ENCODE measurements around the gene PCDHAC1. TPM values are rescaled to one million over a fixed set of nuclear protein-coding genes. Genes with fewer than 3 reads are reported as not detected.
"Not testable (repeated sequence)": the region's sequence is repeated elsewhere in the genome, so short reads cannot be mapped to it uniquely, and the experiment has no call there.

PCDHAC1 gene
- total RNA-seq (10 to 100 TPM in 1 of 2 donors, under 1 TPM in 1; 0.88 to 10.0 TPM), polyA plus RNA-seq (1 to 10 TPM in 1 of 2 donors, under 1 TPM in 1; 0.41 to 1.0 TPM)
- long read RNA-seq, donor 1: 0 reads
- long read RNA-seq, donor 2: 0 reads
- long read RNA-seq, donor 3, full-length matches to known transcripts: 1 of 1 reads
- long read RNA-seq, donor 3, partial matches to known transcripts: 0 of 1 reads
- long read RNA-seq, donor 3, other reads (novel, unspliced or antisense): 0 of 1 reads
- long read RNA-seq, donor 4: 0 reads
- long read RNA-seq, donor 5: 0 reads

- H3K27me3 ChIP-seq (ENCODE audit: control insufficient read depth in 3 of 3, insufficient read depth in 3 of 3, low read length in 2 of 3): peaks cover 0 to 49% (median 35%) of the 10 kb centered on the region in 3 donors
- WGBS, 2 donors: 4 to 5% methylated on average over 41 of the region's 41 CpGs
- TF ChIP-seq CTCF (IDR thresholded peaks at IDR 0.05; ENCODE audit: control extremely low read depth, extremely low read depth): no peak
- ATAC-seq (ENCODE audit: insufficient read depth, low FRiP score): peak; percentile 74
- H3K4me1 ChIP-seq (ENCODE audit: control insufficient read depth in 5 of 5, insufficient read depth in 5 of 5, low read length in 5 of 5): peaks cover 0 to 13% (median 5%) of the 10 kb centered on the region in 5 donors
- peaks cover 0 to 14% (median 0%) of the 10 kb centered on the region in 4 donors for H3K9me3 ChIP-seq (ENCODE audit: control insufficient read depth in 4 of 4, insufficient read depth in 3 of 4, low read length in 3 of 4)
- H3K36me3 ChIP-seq (ENCODE audit: control insufficient read depth in 4 of 4, insufficient read depth in 4 of 4, low read length in 4 of 4): no peaks in the 10 kb centered on the region
- no peak for DNase-seq
- H3K9ac ChIP-seq (ENCODE audit: insufficient read depth in 1 of 2, low read length in 2 of 2): no peak within 1 kb of the TSS
- H3K4me3 ChIP-seq: peak within 1 kb of the TSS; percentile 44
- H3K27ac ChIP-seq (ENCODE audit: low read depth in 1 of 2, low read length in 1 of 2): peak within 1 kb of the TSS in 1 of 2 donors; percentile 64
Measured at GRCh38 chr5:140925806-140926442, at the start of gene PCDHAC1. PCDHAC1 (plus strand) TSS chr5:140926299; CDS start chr5:140926893, 594 bp downstream.

- H3K4me1 ChIP-seq (ENCODE audit: control insufficient read depth in 5 of 5, insufficient read depth in 5 of 5, low read length in 5 of 5); H3K27me3 ChIP-seq (ENCODE audit: control insufficient read depth in 3 of 3, insufficient read depth in 3 of 3, low read length in 2 of 3); DNase-seq; H3K27ac ChIP-seq (ENCODE audit: low read depth in 1 of 2, low read length in 1 of 2); H3K4me3 ChIP-seq; ATAC-seq (ENCODE audit: insufficient read depth, low FRiP score); H3K9ac ChIP-seq (ENCODE audit: insufficient read depth in 1 of 2, low read length in 2 of 2); H3K36me3 ChIP-seq (ENCODE audit: control insufficient read depth in 4 of 4, insufficient read depth in 4 of 4, low read length in 4 of 4): not testable (repeated sequence)
- 40 to 49% methylated on average over 80 of the region's 80 CpGs for WGBS, 2 donors
- H3K9me3 ChIP-seq (ENCODE audit: control insufficient read depth in 4 of 4, insufficient read depth in 3 of 4, low read length in 3 of 4): peaks cover 2 to 24% (median 2%) of the 10 kb centered on the region in 4 donors
Measured at GRCh38 chr5:140876541-140877261, 49.4 kb upstream of the PCDHAC1 start.

GRCh38 chr5:140877262-140877581 lies 48.9 kb upstream of the PCDHAC1 start:
- H3K4me3 ChIP-seq: no peak overlapping the region
- H3K9me3 ChIP-seq (ENCODE audit: control insufficient read depth in 4 of 4, insufficient read depth in 3 of 4, low read length in 3 of 4): peaks cover 2 to 23% (median 4%) of the 10 kb centered on the region in 4 donors
- ATAC-seq (ENCODE audit: insufficient read depth, low FRiP score) (no peak), DNase-seq (no peak)
- no peak for TF ChIP-seq CTCF (IDR thresholded peaks at IDR 0.05; ENCODE audit: control extremely low read depth, extremely low read depth)
- no peak overlapping the region for H3K27ac ChIP-seq (ENCODE audit: low read depth in 1 of 2, low read length in 1 of 2)
- 47 to 52% methylated on average over 37 of the region's 37 CpGs for WGBS, 2 donors
- H3K9ac ChIP-seq (ENCODE audit: insufficient read depth in 1 of 2, low read length in 2 of 2): no peak overlapping the region
- H3K27me3 ChIP-seq (ENCODE audit: control insufficient read depth in 3 of 3, insufficient read depth in 3 of 3, low read length in 2 of 3): no peaks in the 10 kb centered on the region
- peaks cover 0 to 2% (median 0%) of the 10 kb centered on the region in 5 donors for H3K4me1 ChIP-seq (ENCODE audit: control insufficient read depth in 5 of 5, insufficient read depth in 5 of 5, low read length in 5 of 5)
- no peaks in the 10 kb centered on the region for H3K36me3 ChIP-seq (ENCODE audit: control insufficient read depth in 4 of 4, insufficient read depth in 4 of 4, low read length in 4 of 4)
